ENCODE data around the gene USP28. TPM values are rescaled to one million over a fixed set of nuclear protein-coding genes. Genes with fewer than 3 reads are reported as not detected.

Gene USP28
- total and polyA plus RNA-seq, 2 of the 8 experiments (the other 6 are each of a cell fraction or from before 2014, with no cell fraction given), result 82.6 to 119 TPM

DNA sequence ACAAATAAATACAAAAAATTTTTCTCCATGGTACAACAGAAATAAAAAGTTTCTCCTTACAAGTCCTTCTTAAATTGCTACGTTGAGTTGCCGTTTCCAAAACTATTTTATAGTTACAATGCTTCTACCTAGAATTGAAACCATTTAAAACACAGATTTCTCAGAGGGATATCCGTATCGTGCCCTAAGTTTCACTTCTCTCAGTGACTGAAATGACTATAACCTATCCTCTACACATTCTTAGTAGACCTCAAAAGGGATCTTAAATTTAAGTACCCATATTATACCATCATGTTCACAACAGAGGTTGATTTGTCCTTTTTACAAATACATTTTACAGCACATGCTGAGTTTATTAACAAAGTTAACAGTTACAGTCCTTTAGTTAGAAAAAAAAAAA lies 44.1 kb downstream of the USP28 start (continued):
- TF ChIP-seq RBBP5 (IDR thresholded peaks at IDR 0.05; ENCODE audit: borderline replicate concordance, low read depth, low read length), result no peak
- no peak for TF ChIP-seq POLR2A (IDR thresholded peaks at IDR 0.05; ENCODE audit: control extremely low read depth in 1 of 2, low read depth in 2 of 2, low read length in 2 of 2)

Measured in H1 (cell line).